Umbilical cord (tissue), 2 donors: ENCODE data around the gene ZNF831. TPM values are rescaled to one million over a fixed set of nuclear protein-coding genes. Genes with fewer than 3 reads are reported as not detected.

Source experiments
- DNase-seq: peaks from one replicate; pipeline ENCODE4 v3.0.0-alpha.2; 2015; ENCODE audit warnings: low spot score
- total RNA-seq: library from RNA; depleted of rRNA; stranded (reverse); fragments of >200 nt; gene quantifications from one replicate; pipeline ENCODE4 v1.2.3, GENCODE V29; 2014; ENCODE audit warnings: low replicate concordance; ENCODE audit not compliant: insufficient read depth

The ZNF831 gene
- total RNA-seq, 1 donor from 2014 or later, result 0.96 TPM

DNA sequence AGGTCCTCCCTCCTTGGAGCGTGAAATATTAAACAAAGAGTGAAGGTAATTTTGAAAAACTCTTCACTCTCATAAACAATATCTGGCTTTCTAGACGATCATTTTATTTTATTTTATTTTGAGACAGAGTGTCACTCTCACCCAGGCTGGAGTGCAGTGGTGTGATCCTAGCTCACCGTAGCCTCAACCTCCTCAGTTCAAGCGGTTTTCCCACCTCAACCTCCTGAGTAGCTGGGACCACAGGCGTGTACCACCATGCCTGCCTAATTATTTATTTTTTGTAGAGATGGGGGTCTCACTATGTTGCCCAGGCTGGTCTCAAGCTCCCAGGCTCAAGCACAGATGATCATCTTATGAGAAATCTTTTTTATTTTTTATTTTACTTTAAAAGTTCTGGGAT lies 16.4 kb downstream of the ZNF831 start:
- no peak for DNase-seq

DNA sequence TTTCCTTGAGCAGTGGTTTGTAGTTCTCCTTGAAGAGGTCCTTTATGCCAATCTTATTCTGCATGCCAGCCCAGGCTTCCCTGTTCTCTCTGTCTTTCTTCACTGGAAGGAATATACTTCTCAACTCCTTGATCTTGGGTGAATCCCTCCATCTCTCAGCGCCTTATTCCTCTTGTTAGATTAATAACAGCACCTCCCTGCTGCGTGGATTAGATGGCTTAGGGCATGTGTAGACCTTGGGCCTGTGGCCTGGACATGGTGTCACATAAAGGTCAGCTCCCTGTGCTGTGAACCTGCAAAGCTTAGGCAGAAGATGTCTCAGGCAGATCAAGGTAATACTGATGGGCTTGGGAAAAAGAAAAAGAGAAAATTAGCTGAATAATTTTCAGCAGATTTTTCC lies 18.3 kb downstream of the ZNF831 start:
- DNase-seq, result no peak

- DNase-seq, result no peak
Measured at GRCh38 chr20:59182401-59183044, 18.9 kb downstream of the ZNF831 start.

DNA sequence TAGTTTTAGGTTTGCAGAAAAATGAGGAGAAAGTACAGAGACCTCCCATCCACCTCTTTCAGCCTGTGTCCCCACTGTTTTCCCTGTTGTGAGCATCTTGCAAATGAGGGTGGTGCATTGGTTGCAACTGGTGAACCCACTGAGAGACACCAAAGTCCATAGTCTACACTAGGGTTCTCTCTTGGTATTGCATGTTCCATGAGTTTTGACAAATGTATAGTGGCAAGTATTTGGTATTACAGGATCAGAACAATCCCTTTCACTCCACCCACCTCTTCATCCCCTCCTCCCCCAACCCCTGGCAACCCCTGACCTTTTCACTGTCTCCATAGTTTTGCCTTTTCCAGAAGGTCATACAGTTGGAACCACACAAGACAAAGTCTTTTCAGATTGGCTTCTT lies 20.1 kb downstream of the ZNF831 start:
- no peak for DNase-seq

GRCh38 chr20:59184880-59185447 lies 21.3 kb downstream of the ZNF831 start:
- DNase-seq, result no peak

GRCh38 chr20:59185809-59186208 lies 22.2 kb downstream of the ZNF831 start:
- no peak for DNase-seq

GRCh38 chr20:59190466-59190865 lies 26.8 kb downstream of the ZNF831 start:
- DNase-seq, result no peak

GRCh38 chr20:59191036-59191755 lies 27.6 kb downstream of the ZNF831 start:
- DNase-seq, result no peak

DNA sequence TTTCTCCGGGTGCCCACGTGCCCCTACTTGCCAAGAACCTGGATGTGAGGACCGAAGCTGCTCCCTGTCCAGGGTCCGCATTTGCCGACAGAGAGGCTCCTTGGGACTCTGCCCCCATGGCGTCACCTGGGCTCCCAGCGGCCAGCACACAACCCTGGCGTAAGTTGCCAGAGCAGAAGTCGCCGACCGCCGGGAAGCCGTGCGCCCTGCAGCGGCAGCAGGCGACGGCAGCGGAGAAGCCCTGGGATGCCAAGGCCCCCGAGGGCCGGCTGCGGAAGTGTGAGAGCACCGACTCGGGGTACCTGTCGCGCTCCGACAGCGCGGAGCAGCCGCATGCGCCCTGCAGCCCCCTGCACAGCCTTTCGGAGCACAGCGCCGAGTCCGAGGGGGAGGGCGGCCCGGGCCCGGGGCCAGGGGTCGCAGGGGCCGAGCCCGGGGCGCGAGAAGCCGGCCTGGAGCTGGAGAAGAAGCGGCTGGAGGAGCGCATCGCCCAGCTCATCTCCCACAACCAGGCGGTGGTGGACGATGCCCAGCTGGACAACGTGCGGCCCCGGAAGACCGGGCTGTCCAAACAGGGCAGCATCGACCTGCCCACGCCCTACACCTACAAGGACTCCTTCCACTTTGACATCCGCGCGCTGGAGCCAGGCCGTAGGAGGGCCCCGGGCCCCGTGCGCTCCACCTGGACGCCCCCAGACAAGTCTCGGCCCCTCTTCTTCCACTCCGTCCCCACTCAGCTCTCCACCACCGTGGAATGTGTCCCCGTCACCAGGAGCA lies 28.3 kb downstream of the ZNF831 start:
- DNase-seq, result no peak

- no peak for DNase-seq
Measured at GRCh38 chr20:59192533-59192896, 28.9 kb downstream of the ZNF831 start.

DNA sequence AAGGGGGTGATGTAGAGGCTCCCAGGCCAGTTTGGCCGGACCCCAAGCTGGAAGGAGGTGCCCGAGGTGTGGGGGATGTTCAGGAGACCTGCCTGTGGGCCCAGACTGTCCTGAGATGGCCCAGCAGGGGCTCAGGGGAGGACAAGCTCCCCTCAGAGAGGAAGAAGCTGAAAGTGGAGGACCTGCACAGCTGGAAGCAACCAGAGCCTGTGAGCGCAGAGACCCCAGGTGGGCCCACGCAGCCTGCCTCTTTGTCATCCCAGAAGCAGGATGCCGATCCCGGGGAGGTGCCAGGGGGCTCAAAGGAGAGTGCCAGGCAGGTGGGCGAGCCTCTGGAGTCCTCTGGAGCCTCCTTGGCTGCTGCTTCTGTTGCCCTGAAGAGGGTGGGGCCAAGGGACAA lies 29.7 kb downstream of the ZNF831 start:
- no peak for DNase-seq

DNA sequence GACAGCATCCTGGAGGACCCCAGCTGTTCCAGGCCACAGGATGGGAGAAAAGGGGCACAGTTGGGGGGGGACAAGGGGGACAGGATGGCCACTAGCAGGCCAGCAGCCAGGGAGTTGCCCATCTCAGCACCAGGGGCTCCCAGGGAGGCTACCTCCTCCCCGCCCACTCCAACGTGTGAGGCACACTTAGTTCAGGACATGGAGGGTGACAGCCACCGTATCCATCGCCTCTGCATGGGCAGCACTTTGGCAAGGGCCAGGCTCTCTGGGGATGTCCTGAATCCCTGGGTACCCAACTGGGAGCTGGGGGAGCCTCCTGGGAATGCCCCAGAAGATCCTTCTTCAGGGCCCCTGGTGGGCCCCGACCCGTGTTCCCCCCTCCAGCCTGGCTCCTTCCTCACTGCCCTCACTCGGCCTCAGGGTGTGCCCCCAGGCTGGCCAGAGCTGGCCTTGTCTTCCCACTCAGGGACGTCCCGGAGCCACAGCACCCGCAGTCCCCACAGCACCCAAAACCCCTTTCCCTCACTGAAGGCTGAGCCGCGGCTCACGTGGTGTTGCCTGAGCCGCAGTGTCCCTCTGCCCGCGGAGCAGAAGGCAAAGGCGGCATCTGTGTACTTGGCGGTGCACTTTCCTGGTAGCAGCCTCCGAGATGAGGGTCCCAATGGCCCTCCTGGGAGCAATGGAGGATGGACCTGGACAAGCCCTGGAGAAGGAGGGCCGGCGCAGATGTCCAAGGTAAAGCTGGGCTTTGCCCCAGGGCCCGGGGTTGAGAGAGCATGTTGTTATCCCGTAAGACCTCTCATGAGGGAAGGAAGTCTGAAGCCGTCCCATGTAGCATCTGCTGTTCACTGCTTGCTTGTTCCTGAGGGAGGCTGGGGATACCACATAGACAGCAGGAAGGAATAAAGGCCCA lies 30.7 kb downstream of the ZNF831 start:
- no peak for DNase-seq

DNA sequence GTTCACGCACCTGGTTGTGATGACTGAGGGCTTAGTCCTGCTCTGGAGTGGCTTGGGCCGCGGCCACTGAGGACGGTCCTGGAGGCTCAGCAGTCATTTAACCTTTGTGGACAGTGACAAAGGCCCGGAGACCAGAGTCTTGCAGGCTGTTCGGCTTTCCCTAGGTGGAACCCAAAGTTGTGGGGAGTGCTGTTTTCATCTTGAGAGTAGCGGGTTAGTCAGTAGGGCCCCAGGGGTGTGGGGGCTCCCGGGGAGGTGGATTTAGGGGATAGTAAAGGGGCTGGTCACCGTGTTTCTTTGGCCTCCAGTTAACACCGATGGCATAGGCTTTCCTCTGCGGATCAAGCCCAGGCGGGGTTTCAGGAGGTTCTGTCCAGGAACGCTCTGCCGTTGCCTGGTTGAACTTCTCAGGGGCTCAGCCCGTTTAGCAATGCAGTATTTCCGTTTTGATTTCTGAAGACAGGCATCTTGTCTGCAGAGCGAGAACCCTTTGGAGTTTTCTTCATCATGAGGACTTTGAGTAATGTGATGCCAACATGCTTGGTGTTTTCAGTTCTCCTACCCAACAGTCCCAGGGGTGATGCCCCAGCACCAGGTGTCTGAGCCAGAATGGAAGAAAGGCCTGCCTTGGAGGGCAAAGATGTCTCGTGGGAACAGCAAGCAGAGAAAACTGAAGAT lies 31.8 kb downstream of the ZNF831 start:
- DNase-seq, result no peak

DNA sequence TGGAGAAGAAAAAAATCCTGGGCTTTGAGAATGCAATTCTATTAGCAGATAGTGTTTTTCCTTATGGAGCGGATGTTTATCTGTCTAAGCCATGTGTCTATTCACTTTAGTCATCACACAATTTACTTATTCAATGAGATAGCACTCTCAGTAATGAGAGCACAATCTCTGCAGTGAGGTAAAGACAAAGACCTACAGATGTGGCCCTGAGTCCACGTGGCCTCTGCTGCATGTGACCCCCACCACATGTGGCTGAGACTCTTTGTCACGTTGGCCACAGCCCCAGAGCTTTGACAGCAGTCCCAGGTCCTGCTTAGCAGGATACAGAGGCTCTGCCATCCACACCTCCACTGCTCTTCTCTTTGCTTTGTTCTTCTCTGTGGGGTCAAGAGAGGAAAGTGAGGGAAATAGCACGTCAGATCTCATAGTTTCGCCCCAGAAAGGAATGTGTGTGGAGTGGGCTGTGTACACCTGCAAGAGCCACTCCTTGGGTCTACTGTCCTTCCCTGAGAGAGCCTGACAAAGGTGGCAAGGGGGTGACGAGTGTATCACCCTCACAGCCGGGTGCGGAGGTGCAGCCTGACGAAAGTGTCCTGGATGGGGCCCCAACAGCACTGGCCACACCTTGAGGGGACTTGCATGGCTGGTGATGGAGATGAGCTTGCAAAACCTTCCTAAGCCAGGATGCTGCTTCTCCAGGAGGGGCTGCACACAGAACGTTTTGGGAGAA lies 40.7 kb downstream of the ZNF831 start:
- no peak for DNase-seq

GRCh38 chr20:59205044-59205443 lies 41.4 kb downstream of the ZNF831 start:
- DNase-seq, result no peak

DNA sequence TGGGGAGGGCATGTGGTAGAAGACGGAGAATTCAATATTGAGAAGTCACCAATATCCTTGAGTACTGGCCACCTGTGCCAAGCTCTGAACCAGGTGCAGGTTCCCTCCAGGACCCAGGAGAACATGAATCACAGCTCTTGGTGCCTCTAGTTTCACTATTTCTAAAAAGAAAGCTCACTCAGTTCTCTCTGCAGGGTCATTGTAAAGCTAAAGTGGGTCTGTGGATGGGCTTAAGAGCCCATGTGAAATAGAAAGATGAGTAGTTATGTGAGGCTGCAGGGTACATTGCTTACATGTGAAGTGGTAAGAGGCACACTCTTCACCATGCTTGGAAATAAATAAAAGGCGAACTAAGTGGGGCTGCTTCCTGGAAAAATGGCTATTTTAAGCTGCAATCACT lies 43.6 kb downstream of the ZNF831 start:
- DNase-seq, result no peak

- no peak for DNase-seq
Measured at GRCh38 chr20:59207742-59208357, 44.2 kb downstream of the ZNF831 start.

GRCh38 chr20:59210186-59210585 lies 46.6 kb downstream of the ZNF831 start:
- no peak for DNase-seq

DNA sequence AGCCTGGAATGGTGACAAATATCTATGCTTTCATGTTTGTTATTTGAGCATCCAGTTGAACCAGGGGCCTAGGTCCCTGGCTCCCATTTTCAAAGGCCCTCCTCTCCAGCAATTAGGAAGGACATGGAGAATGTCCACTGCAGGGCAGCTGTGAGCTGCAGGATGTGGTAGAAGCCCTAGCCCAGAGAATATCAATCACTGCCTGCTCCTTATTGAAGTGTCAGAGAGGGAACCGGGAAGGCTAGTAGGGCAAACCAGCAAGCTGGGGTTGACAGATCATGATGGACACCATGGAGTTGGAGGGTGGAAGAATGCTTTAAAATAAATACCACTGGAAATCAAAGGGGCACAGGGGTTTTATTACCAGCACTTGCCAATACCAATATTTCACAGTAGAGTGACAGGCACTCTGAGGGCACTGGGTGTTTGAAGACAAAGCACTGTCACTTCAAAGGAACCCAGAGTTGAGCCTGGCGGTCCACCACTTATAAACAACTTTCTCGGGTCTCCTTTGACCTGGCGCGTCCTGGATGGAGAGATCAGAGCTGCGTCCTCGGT lies 47.7 kb downstream of the ZNF831 start:
- DNase-seq, result no peak
